Dermis microvascular lymphatic vessel endothelial cell (primary cell): ENCODE measurements around the gene ZC4H2. TPM values are rescaled to one million over a fixed set of nuclear protein-coding genes. Genes with fewer than 3 reads are reported as not detected.
"Not testable (repeated sequence)": the region's sequence is repeated elsewhere in the genome, so short reads cannot be mapped to it uniquely, and the experiment has no call there.

Source experiments
- DNase-seq, 2 donors: peaks; one replicate each; pipeline versions ENCODE4 v3.0.0 to v3.0.0-alpha.2; 2010; ENCODE audit warnings: low read depth in 2 of 2
- total RNA-seq: library from RNA; depleted of rRNA; stranded (reverse); fragments of >200 nt; gene quantifications from 2 replicates; pipeline ENCODE4 v1.2.1, GENCODE V29; 2014

Gene ZC4H2
- 3.2 and 3.9 TPM in 2 replicates for total RNA-seq

GRCh38 chrX:64975989-64976672 is at the start of gene ZC4H2:
ZC4H2 (minus strand) TSS chrX:64976450; CDS start chrX:64976377, 73 bp downstream.
- peak; percentile 55 to 66 for DNase-seq

GRCh38 chrX:65017451-65017850 is 41.2 kb upstream of the ZC4H2 start:
- DNase-seq, result no peak

- DNase-seq, result no peak
Measured at GRCh38 chrX:65014230-65014629, 38.0 kb upstream of the ZC4H2 start.

GRCh38 chrX:65009459-65009858 is 33.2 kb upstream of the ZC4H2 start:
- no peak for DNase-seq

GRCh38 chrX:65002208-65002607 is 26.0 kb upstream of the ZC4H2 start:
- not testable (repeated sequence) for DNase-seq

GRCh38 chrX:64996805-64997204 is 20.6 kb upstream of the ZC4H2 start:
- no peak for DNase-seq

- DNase-seq, result no peak
Measured at GRCh38 chrX:64994131-64994798, 18.0 kb upstream of the ZC4H2 start.

- no peak for DNase-seq
Measured at GRCh38 chrX:64977830-64978229, 1.6 kb upstream of the ZC4H2 start.

- DNase-seq, result no peak
Measured at GRCh38 chrX:64977051-64977450, 801 bp upstream of the ZC4H2 start.

GRCh38 chrX:64976673-64977040 is 407 bp upstream of the ZC4H2 start:
- DNase-seq, result no peak

GRCh38 chrX:64975491-64975890 is 759 bp downstream of the ZC4H2 start:
- peak in 1 of 2 donors; percentile 8 for DNase-seq

GRCh38 chrX:64925480-64925879 is 50.8 kb downstream of the ZC4H2 start:
- DNase-seq, result no peak

- DNase-seq, result no peak
Measured at GRCh38 chrX:64908121-64908520, 68.1 kb downstream of the ZC4H2 start.

GRCh38 chrX:64894454-64895038 is 81.7 kb downstream of the ZC4H2 start:
- DNase-seq, result peak; percentile 1 to 8

- DNase-seq, result no peak
Measured at GRCh38 chrX:64885850-64886249, 90.4 kb downstream of the ZC4H2 start.

- not testable (repeated sequence) for DNase-seq
Measured at GRCh38 chrX:64878709-64879108, 97.5 kb downstream of the ZC4H2 start.

- no peak for DNase-seq
Measured at GRCh38 chrX:64867217-64867616, 109.0 kb downstream of the ZC4H2 start.

Other genes starting within 250 kb of the ZC4H2 start
- not detected in 2 replicates for gene ZC3H12B, start 58.4 kb upstream of the ZC4H2 start, total RNA-seq